HPDE6-E6E7 (cell line): ENCODE results near the gene VANGL2.

Source experiments
- DNase-seq: peaks from one replicate; pipeline ENCODE4 v3.0.0; 2011; ENCODE audit warnings: missing footprints; ENCODE audit errors: extremely low spot score

The VANGL2 gene

GRCh38 chr1:160459687-160460086 lies 59.3 kb downstream of the VANGL2 start:
- DNase-seq, result no peak

GRCh38 chr1:160460214-160460642 lies 59.9 kb downstream of the VANGL2 start:
- no peak for DNase-seq

- DNase-seq, result no peak
Observed at GRCh38 chr1:160460683-160461287, 60.4 kb downstream of the VANGL2 start.

GRCh38 chr1:160465123-160465522 lies 64.8 kb downstream of the VANGL2 start:
- no peak for DNase-seq

- DNase-seq, result no peak
Observed at GRCh38 chr1:160466961-160467360, 66.6 kb downstream of the VANGL2 start.

GRCh38 chr1:160467576-160467975 lies 67.2 kb downstream of the VANGL2 start:
- no peak for DNase-seq

- DNase-seq, result no peak
Observed at GRCh38 chr1:160471253-160471652, 70.9 kb downstream of the VANGL2 start.

GRCh38 chr1:160472112-160472511 lies 71.7 kb downstream of the VANGL2 start:
- no peak for DNase-seq

GRCh38 chr1:160474392-160475242 lies 74.3 kb downstream of the VANGL2 start:
- DNase-seq, result no peak
